ENCODE measurements around the gene CANT1.
A peak's percentile ranks its signal among the peaks of the same experiment; 100 is the strongest.

The CANT1 gene

DNA sequence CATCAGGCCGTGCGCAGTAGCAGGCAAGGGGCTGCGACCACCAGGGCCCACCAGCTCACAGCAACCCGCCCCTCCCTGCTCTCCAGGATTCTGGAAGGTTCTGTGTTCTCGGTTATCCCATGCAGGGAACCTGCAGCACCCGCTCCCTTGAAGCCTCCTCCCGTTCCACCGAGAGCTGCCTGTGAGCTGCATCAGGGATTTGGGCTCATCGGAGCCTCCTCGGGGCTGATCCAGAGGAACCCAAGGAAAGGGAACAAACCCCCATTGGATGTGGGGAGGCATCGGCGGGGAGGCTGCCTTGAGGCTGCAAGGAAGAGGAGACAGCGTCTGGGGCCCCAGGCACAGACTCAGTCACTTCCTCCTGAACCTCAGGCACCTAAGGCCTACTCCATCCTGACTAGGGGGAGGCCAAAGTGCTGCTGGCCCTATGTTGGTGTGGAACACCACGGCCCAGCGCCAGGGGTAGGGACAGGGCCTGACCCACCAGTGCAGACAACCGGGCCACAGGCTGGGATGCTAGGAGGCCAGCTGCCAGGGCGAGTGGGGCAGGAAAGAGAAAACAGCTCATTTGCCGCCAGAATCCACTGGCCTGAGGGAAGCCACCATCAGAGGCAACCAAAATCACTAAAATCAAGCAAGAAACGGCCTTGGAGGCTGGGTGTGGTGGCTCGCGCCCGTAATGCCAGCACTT lies 15.4 kb downstream of the CANT1 start:
- no peak for DNase-seq

DNA sequence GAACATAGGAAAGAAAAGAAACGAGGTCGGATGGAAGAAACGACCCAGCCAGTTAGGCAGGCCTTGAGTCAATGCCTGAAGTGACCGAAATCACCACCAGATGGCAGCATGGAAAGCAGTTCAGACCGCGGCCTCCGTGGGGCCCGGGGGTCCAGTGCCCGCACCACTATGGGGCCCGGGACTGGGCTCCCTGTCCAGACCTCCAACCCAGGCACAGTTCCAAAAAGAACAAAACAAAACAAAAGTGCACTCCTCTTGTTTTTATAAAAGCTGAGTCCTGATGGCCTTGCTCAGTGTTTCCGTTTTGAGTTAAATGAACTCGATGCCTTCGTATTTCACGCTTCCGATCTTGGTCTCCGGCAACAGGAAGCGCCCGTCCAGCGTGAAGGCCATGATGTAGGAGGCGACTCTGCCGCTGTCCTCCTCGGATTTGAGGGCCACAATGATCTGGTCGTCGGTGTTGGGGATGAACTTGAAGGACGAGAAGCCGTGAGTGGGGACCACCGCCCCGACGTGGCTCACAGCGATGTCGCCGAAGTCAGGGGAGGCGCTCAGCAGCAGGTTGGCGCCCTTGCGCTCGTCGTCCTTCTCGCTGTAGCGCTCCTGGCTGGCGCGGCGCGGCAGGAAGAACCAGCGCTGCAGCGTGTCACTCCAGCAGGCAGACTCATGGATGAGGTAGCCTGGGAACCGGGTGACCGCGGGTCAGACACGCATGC lies 16.2 kb downstream of the CANT1 start:
- DNase-seq: peak; percentile 22 to 42 (median 23)

DNA sequence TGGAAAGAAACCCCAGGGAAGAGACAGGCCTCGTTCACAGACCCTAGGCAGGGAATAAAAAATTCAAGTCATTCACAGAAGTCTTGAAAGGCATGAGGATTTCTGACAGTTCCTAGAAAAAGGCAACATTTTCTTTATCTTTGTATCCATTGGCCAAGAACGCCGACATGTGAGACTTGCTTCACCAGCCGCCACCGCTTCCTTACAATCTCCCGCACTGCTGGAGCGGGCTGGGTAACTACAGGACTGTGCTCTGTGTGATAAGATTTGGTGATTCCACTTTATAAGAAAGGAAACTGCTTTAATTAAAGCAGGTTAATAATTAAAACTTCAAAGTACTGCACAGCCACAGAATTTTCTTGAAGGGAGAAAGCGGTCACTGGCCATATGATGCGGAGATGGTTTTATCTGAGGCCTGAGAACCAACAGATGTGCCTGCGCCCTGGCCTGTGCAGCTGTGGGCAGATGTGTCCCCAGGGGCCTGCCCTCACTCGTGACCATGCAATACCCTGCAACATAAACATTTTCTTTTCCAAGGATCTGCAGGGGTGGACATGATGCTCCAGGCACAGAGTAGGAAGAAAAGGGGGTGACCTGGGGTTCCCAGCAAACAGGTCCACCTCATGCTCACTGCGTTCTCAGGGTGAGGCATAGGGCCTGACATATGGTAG lies 16.9 kb downstream of the CANT1 start:
- no peak for DNase-seq

DNA sequence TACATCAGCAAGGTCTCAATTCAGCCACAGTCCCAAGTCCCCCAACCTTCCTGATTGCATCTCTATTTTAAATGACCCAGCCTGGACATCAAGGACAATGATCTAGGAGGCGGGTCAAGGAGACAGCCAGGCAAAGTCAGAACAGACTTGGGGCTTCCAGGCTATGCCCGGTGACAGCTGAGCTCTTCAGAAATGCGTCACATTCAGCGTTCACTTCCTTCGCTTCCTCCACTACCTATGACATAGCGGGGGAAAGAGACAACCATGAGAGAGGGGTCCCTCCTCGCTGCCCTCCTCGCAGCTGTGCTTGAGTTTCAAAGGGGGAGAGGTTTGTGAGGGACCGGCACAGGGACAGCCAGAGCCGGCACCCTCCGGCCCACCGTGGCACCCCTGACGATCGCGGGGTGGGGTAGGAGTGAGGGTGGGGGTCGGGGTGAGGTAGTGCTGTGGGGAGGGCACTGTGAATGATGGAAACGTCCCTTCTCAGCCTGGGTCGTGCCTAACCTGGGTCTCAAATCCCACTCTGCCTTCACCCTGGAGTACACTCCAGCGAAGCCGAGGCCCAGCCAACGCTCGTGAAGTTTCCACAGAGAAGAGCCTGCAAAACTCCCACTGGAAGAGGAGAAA lies 17.5 kb downstream of the CANT1 start:
- DNase-seq: no peak

DNA sequence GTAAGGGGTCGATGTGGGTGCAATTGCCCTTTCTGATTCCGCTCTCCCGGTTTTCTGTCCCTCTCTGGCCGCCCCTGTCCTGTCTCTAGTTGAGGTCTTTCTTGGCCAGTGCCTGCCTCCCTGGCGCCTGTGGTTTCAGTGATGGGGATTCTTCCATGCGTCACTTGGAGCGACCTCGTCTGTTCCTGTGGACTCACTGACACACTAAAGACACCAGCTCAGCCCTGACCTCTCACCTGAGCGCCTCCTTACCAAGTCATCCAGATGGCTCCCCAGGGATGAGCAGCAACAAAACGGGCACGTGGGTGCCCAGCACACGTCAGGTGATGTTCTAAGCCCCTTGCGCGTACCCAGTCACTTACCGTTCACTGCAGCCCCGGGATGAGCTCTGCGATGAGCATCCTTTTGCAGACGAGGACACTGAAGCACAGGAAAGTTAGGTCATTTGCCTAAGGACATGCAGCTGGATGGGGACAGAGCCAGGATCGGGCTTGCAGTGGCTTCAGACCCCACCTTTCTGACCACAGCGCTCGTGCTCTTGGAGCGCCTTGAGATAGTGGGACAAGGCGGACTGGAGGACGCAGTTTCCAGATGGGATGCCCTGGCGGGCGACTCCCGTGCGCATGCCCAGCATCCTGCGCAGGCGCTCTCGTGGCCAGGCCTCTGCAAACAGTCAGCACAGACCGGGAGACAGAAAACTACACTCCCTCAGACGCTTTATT lies 18.4 kb downstream of the CANT1 start:
- no peak for DNase-seq

DNA sequence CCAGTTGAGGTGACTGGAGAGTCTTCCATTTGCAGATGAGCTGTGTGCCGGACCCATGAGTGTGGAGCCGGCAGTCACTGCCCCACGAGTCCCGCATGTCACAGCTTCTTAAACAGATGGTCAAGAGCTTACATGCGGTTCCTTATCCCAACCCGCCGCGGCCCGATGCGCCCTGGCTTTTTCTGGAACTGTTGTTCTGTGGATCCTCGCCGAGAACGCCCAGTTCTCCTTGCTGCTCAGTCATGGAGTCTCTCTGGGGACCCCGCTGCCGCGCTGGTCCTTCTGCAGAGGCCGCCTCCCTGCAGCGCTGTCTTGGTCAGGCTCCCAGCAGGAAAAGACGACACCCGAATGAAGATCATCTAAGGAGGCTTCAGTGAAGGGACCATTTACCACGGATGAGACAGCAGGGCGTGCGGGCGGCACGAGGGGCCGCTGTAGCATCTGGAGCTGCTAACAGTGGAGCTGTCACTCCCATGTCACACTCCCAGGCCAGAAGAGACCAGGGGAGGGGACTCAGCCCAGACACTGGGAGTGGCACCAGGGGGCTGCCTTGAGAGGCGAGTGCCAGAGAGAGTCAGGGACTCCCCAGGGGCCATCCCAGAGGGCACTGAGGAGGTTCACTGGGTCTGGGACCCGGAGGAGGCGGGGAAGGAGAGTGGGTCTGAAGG lies 19.1 kb downstream of the CANT1 start:
- DNase-seq: no peak

DNA sequence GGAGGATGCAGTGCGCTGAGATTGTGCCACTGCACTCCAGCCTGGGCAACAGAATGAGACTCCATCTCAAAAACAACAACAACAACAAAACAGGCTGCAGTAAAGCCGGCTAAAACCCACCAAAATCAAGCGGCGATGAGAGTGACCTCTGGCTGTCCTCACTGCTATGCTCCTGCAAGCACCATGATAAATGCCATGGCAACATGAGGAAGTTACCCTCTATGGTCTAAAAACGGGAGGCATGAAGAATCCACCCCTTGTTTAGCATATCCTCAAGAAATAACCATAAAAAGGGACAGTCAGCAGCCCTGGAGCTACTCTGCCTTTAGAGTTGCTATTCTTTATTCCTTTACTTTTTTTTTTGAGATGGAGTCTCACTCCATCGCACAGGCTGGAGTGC lies 21.4 kb downstream of the CANT1 start:
- no peak for DNase-seq

DNA sequence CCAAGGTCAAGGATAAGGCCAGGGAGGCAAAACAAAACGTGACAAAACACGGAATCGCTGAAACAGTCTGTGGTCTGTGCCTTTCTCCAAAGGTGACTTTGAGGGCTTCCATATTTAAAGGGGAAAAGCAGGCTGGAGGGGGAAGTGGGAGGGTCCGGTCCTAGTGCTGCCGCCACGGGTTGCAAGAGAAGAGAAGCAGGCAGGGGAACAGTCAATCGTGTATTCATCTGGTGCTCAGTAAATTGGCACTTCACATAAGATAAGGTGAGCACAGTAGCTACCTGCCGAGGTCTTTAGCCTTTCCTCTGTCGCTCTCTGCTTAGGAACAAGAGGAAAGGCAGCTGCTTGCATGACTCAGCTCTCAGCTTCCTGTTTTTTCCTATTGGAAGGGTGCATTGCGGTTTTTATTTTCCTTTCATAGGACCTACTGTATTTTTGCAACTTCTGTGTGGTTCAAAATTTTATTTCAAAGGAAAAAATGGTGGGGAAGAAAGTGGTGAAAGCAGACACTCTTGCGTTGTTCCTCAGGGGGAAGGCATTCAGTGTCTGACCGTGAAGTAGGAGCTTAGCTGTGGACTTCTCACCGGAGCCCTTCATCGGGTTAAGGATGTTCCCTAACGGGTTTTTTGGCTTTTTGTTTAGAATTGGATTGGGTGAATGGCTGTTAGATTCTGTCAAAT lies 22.8 kb downstream of the CANT1 start:
- peak; percentile 52 to 73 (median 64) for DNase-seq

DNA sequence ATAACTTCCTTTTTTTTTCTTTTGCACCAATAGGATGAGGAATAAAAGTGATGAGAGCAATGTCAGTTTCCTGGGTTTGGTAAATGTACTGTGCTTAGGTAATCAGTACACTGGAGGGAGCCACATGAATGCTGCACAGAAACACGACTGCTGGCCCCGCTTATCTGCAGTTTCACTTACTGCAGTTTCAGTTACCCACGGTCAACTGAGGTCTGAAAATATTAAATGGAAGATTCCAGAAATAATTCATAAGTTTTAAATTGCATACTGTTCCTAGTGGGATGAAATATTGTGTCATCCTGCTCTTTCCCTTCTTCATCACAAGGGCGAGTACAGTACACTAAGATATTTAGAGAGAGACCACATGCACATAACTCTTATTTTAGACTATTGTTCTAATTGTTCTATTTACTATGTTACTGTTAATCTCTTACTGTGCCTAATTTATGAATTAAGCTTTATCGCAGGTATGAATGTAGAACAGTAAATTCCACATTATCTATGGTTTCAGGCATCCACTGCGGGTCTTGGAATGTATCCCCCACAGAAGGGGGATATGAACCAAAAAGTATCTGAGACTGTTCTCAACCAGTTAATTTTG lies 23.4 kb downstream of the CANT1 start:
- DNase-seq: peak in 1 of 3 experiments; percentile 27

DNA sequence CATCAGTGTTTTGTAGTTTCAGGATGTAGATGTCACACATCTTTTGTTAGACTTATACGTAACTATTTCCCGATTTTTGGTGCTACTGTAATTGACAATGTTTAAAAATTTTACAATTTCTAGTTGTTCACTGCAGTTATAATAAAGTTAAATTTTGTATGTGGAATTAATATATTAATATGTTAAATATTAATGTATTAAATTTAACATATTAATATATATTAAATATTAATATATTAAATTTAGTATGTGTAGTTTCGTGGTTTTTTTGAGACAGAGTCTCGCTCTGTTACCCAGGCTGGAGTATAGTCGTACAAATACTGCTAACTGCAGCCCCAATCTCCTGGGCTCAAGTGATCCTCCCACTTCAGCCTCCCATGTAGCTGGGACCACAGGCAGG lies 24.2 kb downstream of the CANT1 start:
- DNase-seq: no peak

DNA sequence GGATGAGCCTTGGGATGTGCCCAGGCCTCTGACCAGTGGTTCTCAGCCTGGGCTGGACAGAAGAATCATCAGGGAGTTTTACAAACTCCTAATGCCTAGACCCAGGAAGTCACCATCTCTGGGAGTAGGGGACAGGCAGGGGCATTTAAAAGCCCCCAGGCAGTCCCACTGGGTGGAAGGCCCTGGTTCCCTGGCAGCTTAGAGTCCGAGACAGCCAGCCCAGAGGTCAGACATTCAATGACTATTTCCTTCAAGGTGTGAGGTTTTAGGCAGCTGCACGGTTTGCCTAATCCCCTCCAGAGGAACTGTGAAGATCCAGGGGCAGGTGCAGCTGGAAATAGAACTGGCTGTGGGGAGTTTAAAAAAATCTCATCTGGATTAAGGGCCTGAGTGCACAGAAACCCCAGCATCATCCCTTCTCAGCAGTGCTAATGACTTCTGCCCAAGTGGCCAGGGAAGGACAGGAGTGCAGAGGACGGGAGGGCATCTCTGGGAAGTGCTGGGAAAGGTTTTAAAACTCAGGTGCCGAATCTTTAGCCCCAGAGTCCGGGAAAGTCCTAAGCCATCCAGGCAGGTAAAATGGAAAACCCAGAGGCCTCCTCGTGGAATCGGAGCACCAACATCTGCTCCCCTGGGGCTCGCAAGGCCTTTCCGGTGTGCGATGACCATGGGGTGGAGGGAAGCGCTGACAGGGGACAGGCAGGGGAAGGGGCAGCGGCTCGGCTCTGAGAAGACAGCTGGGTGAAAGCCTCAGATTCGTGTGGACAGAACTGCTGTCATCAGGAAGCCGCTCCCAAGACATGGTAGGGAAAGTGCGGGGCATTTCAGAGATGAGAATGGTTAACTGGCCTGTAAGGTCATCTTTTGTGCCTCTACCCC lies 28.3 kb downstream of the CANT1 start:
- DNase-seq: no peak

DNA sequence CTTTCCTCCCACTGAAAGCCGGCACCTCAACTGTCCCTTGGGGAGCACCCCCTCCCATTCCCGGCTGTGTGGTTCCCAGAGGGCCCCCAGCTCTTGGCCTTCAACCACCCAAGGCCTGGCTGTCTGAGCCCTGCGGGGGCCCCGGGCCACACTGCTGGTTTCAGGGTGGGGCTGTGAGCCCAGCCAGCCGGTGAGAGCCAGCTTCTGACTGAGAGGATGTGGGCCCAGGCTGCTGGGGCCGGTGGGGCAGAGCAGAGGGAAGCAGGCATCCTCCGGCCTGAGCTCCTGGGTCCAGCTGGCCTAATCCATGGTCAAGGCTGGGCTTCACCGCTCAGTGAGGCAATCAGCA lies 29.0 kb downstream of the CANT1 start:
- no peak for DNase-seq

DNA sequence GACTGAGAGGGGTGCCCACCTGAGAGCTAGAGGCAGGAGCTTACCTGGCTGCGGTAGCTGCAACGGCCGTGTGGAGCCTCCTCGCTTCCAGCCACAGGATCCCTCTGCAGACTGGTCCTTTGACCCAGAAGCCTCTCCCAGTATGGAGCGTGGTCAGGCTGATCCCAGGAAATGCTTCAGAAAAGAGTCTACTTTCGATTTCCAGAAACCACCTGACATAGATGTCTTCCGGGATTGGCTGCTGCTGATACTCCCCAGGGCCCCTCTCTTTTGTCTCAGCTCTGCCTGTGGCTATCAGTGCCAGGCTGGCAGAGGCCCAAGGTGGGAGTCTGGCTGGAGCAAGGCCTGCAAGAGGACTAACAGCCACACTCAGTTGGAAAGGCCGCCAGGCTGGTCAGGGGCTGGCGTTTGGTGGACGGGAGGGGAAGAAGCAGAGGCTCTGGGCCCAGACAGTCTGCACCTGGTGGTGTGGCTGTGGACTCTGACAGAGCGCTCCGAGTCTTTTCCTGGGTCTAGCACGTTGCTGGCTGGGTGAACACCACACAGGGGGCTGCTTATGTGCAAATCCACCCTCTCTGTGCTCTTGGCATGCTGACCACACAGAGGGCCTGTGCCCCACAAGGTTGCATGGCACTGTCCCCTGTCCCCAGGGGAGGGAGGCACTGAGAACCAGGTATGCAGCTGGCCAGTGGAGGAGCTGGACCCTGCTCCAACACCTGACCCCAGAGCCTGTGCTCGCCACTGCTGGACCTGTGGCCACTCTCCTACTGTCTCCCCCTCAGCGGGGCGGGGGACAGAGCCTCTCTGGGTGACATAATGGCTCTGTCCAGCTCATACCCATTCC lies 29.6 kb downstream of the CANT1 start, which contains the start of gene LGALS3BP:
Gene LGALS3BP, minus strand, starts transcription at position 144 of the 844 bp plus-strand sequence. CDS start 2,732 bp downstream, outside the sequence.
- peak; percentile 81 to 95 (median 91) for DNase-seq

DNA sequence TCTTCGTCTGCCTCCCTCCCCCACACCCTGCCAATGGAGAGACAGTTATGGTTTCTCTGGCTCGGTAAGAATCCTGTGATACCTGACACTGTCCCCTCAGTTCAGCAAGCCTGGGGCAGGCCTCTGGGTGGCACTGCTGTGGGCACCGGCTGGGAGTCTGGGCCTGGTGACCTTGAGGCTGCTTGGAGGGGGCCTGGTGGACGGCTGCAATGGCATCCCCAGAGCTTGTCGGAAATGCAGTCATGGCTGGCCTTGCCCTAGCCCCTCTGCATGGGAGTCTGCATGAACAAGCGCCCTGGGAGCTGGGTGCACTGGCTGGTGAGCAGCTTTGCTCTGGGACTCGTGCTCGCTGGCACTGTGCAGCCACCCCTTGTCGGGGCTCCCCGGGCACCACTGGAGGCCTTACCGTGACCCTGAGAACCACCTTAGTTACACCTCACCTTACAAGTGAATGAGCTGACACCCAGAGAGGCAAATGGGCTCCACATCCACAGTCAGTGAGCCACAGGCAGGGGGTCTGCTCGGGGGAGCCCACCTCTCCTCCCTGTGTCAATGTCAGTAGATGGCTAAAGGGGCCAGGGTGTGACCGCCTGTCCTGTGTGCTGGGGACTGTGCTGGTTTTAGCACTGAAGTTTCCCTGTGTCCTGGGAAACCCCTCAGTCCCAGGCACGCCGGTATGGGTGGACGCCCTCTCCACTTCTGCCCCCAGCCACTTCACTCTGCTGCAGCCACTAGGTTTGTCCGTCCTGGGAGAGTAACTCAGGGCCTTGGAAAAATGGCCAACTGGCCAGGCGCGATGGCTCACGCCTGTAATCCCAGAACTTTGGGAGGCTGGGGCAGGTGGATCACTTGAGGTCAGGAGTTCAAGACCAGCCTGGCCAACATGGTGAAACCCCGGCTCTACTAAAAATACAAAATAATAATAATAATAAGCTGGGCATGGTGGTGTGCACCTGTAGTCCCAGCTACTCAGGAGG lies 31.3 kb downstream of the CANT1 start:
- DNase-seq: peak in 1 of 3 experiments; percentile 28

DNA sequence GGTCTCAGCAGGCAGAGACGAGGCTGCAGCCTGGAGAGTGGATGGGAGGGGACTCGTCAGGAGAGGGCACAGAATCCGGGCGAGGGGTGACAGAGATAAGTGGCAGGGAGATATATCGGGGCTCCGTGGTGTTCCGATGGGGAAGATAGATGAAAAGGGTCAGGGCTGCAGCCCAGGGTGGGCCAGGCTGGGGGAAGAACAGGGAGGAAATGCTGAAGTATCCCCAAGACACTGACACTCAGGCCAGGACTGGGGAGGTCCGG lies 32.0 kb downstream of the CANT1 start:
- DNase-seq: no peak

DNA sequence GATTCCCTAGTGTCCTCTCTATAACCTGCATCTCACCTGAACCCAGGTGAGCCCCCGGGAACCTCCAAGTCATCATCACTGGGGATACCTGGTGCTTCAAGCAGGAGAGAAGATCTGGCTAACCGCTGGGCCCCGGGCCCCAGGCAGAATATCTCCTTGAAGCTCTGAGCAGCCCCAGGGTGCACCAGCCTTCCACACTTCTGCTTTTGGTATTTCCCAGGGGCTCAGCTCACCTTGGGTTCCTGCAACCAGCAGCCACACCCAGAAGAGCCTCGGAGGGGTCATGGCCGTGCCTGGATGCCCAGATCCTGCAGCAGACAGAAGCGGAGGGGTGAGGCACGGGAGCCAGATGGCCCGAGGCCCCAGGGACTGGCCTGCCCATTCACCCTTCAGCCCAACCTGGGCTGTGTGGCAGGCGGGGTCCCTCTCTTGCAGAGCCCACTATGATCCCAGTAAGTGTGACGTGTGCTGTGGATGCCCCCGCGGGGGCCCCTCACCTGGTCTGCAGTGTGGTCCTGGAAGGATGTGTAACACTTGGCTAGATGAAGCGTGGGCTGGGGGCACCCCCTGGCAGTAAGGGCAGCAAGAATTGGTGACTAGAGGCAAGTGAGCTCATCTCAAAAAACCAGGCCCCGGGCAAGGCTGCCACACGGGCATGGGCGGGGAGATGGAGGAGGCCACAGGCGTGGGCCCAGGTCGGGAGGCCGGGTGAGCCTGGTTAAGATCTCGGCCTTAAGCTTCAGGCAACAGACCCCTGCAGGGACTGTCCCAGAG lies 32.5 kb downstream of the CANT1 start:
- DNase-seq: no peak
